GM20000 (cell line): ENCODE data around the gene BRSK1.

Experiments
- DNase-seq: peaks from one replicate; pipeline ENCODE4 v3.0.0; 2012; ENCODE audit warnings: low spot score
- CTCF ChIP-seq: IDR thresholded peaks from 2 replicates; pipeline ENCODE4 v1.5.1; 2012; ENCODE audit warnings: mild to moderate bottlenecking, control low read depth; ENCODE audit errors: extremely low read depth, missing control alignments

Gene BRSK1

GRCh38 chr19:55283548-55284377 lies at the start of gene BRSK1:
BRSK1 (plus strand) TSS chr19:55283997; CDS start chr19:55284443, 446 bp downstream.
- DNase-seq = no peak
- TF ChIP-seq CTCF = no peak

GRCh38 chr19:55238030-55238429 lies 45.8 kb upstream of the BRSK1 start:
- DNase-seq = no peak
- no peak for TF ChIP-seq CTCF

- TF ChIP-seq CTCF = no peak
- DNase-seq = no peak
Measured at GRCh38 chr19:55239004-55239403, 44.8 kb upstream of the BRSK1 start.

- TF ChIP-seq CTCF = no peak
- DNase-seq = no peak
Measured at GRCh38 chr19:55240713-55241020, 43.1 kb upstream of the BRSK1 start.

- DNase-seq = no peak
- TF ChIP-seq CTCF = no peak
Measured at GRCh38 chr19:55241143-55241934, 42.5 kb upstream of the BRSK1 start.

- no peak for DNase-seq
- no peak for TF ChIP-seq CTCF
Measured at GRCh38 chr19:55241935-55242464, 41.8 kb upstream of the BRSK1 start.

- TF ChIP-seq CTCF = no peak
- DNase-seq = no peak
Measured at GRCh38 chr19:55242517-55242916, 41.3 kb upstream of the BRSK1 start.
